NCI-H1105 treated with DMSO at 0.1 percent for 48 hours (cell line): Measurements from ENCODE around the gene TIE1.

Source experiments
- DNase-seq: peaks from one replicate; lab custom pipeline; 2025; lab: John Stamatoyannopoulos, UW

Gene TIE1

DNA sequence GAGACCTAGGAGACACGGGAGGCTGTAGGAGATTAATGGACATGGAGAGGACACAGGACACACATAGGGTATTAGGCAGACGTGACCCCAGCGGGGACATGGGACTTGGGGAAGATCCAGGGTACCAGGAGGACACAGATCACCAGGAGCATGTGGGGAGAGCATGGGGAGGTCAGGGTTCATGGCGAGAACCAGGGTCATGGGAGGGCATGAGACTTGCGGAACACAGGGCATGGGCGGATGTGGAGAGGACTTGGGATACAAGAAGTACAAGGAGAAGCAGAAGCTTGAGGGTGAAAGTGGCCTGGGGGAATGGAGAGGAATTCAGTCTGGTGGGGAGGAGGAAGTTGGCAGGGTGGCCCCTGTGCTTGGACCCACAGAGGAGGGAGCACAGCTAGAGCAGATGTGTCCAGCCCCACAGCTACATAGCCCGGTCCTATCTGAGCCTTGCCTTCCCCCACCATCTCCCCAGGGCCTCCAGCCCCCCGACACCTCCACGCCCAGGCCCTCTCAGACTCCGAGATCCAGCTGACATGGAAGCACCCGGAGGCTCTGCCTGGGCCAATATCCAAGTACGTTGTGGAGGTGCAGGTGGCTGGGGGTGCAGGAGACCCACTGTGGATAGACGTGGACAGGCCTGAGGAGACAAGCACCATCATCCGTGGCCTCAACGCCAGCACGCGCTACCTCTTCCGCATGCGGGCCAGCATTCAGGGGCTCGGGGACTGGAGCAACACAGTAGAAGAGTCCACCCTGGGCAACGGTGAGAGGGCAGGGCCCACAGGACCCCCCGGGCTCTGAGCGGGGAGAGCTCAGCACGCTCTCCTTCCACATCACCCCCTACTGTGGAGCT is 12.1 kb downstream of the TIE1 start:
- DNase-seq = no peak

DNA sequence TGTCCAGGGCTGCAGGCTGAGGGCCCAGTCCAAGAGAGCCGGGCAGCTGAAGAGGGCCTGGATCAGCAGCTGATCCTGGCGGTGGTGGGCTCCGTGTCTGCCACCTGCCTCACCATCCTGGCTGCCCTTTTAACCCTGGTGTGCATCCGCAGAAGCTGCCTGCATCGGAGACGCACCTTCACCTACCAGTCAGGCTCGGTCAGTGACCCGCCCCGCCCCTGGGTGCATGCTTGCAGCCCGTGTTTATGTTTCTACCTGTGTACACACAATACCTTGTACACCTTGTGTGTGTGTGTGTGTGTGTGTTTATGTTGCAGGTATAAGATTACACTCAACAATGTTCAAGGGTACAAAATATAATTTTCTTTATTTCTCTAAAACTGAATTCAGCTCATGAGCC is 13.0 kb downstream of the TIE1 start:
- no peak for DNase-seq

DNA sequence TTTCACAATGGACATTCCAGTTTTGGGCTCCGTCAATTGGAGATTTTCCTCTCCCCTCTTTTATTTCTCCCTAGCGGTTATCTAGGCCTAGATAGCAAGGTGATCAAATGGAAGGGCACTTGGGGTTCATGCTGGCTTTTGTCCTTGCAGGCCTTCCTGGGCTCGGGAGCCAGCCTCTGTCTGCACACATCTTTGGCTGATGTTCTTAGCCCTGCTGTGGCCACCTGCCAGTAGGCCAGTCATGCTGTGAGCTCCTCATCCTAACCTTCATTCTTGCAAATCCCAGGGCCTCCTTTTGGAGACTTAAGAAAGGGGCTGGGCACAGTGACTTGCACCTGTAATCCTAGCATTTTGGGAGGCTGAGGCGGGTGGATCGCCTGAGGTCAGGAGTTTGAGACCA is 13.5 kb downstream of the TIE1 start:
- no peak for DNase-seq

DNA sequence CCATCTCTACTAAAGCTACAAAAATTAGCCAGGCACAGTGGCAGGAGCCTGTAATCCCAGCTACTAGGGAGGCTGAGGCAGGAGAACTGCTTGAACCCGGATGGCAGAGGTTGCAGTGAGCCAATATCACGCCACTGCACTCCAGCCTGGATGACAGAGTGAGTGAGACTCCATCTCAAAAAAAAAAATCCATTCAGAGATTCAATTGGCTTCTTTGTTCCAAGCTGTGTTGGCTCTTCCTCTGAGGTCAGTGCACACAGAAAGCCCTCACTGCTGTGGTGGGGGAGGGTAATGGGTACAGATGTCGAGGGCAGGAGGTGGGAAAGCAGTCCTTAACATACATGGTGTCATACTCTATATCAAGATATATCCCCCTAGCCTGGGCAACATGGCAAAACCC is 14.7 kb downstream of the TIE1 start:
- no peak for DNase-seq

DNA sequence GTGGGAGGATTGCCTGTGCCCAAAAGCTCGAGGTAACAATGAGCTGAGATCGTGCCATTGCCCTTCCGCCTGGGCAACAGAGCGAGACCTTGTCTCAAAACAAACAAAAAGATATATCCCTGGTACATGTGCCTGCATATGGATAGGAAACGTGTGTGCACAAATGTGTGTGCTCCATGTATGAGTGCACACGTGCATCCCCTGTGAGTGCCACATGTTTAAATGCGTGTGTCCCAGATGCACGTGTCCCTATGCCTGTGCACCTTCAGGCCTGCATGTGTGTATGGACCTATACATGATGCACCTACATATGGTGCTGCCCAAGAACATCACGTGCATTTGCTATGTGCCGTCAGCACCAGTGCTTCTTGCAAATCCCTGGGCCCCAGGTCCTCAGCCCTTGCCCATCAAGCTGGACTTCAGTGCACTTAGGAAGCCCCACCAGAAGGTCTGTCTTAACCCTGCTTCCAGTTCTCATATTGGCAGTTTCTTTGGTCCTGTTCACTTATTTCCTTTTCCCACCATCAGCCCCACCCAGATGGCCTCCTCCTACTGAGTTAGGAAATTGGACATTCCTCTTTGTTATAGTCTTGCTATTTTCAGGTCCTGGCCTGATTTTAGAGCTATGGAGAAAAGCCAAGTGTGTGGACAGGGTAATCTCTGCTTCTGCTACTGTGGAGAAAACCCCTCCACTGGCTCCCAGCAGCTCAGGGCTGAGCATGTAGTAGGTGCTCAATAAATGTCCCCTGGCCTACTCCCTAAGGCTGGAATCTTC is 15.4 kb downstream of the TIE1 start:
- no peak for DNase-seq

DNA sequence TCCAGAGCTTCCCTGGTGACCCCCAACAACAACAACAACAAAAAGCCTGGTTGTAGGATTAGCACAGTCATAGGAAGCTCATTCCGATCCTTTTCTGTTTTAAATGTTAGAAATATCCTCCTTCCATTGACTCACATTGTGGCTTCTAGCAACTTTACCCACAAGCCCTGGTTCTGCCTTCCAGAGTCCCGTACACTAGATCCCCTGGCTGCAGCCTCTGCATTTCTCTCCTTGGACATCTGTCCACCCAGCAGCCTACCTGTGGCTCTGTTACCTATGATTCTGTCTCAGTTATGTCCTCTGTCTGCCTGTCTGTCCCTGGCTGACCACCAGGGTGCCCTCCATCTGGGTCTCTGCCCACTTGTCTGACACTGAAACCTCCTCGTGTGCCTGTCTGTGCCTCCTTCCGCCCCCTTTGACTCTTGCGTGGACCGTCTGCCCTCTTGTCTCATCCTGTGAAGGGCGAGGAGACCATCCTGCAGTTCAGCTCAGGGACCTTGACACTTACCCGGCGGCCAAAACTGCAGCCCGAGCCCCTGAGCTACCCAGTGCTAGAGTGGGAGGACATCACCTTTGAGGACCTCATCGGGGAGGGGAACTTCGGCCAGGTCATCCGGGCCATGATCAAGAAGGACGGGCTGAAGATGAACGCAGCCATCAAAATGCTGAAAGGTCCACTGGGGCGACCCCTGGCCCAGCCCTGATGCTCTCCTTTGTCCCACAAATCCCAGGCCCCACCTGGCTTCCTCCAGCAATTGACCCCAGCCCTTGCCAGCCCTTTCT is 16.1 kb downstream of the TIE1 start:
- DNase-seq = no peak

DNA sequence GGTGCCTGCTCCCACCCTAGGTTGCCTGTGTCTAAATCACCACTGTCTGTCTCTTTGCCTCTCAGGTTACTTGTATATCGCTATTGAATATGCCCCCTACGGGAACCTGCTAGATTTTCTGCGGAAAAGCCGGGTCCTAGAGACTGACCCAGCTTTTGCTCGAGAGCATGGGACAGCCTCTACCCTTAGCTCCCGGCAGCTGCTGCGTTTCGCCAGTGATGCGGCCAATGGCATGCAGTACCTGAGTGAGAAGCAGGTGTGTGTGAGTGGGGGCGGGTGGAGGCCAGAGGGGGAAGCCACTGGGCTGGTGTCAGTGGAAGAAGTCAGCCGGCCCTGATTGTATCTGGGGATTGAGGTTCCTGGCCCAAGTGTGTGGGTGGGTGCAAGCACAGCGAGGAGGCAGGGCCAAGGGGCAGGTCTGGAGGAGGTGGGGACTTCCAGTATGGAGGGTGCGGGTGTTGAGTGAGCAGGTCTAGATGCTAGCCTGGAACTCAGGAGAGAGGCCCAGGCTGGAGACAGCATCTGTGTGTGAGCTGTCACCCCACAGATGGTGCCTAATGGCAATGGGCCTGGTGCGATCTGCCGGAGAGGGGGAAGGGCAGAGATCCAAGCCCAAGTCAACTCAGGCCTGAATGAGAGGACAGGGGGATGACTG is 17.2 kb downstream of the TIE1 start:
- DNase-seq = no peak

DNA sequence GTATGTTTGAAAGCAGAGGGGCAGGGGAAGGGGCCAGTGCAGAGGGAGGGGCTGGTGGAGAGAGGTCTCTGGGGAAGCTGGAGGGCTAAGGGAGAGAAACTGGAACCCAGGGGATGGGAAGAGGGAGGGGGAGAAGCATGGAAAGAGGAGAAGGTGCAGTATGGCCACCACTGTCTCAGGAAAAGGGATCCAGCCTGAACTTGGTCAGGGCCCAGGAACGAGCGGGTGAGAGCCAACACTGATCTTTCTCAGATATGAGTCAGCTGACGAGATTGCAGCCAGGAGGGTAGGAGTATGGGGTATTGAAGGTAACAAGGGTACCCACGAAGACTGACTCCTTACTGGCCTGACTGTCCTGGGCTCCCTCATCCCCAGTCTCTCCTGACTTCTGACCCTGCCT is 18.0 kb downstream of the TIE1 start:
- DNase-seq = no peak

DNA sequence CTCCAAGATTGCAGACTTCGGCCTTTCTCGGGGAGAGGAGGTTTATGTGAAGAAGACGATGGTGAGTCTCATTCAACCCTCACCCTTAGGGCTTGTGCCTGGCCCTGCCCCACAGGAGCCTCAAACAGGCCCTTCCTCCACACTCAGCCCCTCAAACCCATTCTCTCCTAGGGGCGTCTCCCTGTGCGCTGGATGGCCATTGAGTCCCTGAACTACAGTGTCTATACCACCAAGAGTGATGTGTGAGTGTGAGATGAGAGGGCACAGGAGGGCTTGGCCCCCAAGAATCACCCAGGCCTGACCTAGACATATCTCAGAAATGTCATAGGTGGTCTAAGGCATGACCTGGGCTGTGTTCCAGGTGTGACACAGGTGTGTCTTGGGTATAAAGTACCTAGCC is 18.5 kb downstream of the TIE1 start:
- no peak for DNase-seq

DNA sequence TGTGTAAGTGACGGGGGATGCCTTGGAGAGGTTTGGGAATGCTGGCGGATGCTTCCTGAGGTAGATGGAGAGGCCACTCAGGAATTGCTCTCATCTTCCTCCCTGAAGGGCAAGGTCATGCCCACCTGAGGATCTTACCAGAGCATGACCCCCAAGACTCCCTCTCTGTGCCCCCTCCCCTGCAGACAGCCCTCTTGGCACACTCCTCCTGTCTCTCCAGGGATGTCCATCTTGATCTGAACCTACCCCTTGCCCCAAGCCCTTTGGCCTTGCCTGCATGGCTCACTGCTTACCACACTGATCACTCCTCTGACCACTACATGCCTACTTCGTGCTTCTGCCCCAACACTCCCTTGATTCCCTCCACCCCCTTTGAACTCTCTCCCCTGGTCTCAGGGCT is 19.0 kb downstream of the TIE1 start:
- DNase-seq = no peak

DNA sequence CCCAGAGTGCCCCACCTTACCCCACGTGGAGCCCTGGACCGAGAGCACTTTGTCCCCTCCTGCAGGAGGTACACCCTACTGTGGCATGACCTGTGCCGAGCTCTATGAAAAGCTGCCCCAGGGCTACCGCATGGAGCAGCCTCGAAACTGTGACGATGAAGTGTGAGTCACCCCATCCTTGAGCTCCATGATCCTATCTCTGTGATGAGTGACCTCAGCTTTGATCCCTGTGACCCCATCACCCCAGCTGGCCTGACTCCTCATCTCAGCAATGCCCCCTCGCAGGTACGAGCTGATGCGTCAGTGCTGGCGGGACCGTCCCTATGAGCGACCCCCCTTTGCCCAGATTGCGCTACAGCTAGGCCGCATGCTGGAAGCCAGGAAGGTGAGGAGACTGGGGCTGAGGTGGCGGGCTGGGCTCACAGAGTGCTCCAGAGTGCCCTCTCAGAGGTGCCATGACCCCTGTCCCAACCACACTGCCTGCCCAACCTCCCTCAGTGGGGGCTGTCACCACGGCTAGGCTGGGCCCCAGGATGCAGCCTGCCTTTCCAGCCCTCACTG is 20.6 kb downstream of the TIE1 start:
- no peak for DNase-seq

DNA sequence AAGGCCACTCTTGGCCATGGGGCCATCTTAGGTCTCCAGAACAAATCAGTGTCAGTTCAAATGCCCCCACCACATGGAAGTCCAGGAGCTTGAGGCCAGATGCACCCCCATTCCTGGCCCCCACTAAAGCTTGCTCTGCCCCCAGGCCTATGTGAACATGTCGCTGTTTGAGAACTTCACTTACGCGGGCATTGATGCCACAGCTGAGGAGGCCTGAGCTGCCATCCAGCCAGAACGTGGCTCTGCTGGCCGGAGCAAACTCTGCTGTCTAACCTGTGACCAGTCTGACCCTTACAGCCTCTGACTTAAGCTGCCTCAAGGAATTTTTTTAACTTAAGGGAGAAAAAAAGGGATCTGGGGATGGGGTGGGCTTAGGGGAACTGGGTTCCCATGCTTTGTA is 21.7 kb downstream of the TIE1 start:
- DNase-seq = no peak

DNA sequence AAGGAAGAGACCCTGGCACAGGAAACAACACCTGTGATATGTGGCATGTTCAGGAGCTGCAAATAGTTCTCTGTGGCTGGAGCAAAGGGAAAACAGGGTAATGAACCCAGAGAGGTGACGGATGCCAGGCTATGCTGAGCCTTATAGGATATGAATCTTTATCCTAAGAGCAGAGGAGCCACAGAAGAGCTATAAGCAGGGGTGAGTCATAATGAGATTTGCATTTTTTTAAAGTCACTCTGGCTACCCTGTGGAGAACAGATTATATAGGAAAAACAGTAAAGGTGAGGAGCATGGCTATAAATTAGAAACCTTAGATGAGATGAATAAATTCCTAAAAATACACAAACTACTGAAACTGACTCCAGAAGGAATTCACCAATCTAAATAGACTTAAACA is 24.0 kb downstream of the TIE1 start:
- DNase-seq = no peak

DNA sequence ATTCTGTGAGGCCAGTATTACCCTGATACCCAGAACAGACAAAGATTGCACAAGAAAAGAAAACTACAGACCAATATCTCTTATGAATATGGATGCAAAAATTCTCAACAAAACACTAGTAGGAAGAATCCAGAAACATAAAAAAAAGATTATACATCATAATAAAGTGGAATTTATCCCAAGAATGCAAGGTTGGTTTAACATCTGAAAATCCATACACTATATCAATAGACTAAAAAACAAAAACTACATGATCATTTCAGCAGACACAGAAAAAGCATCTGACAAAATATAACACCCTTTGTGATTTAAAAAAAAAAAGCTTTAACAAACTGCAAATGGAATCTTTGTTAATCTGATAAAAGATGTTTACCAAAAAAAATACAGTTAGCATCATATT is 24.6 kb downstream of the TIE1 start:
- no peak for DNase-seq

DNA sequence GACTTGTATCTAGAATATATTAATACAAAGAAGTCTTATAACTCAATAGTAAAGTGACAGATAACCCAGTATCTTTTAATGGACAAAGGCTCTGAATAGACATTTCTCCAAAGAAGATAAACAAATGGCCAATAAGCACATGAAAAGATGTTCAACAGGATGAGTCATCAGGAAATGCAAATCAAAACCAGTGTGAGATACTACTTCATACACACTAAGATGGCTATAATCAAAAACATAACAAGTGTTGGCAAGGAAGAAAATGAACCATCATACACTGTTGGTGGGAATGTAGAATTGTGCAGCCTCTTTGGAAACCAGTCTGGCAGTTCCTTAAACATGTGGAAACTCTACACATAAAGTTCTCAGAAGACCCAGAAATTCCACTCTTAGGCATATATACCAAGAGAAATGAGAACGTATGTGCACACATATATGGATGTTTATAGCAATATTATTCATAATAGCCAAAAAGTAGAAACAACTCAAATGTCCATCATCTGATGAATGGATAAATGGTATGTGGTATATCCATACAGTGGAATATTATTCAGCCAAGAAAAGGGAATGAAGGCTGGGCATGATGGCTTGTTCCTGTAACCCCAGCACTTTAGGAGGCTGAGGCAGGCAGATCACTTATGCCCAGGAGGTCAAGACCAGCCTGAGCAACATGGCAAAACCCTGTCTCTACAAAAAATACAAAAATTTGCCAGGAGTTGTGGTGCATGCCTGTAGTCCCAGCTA is 26.9 kb downstream of the TIE1 start:
- no peak for DNase-seq

DNA sequence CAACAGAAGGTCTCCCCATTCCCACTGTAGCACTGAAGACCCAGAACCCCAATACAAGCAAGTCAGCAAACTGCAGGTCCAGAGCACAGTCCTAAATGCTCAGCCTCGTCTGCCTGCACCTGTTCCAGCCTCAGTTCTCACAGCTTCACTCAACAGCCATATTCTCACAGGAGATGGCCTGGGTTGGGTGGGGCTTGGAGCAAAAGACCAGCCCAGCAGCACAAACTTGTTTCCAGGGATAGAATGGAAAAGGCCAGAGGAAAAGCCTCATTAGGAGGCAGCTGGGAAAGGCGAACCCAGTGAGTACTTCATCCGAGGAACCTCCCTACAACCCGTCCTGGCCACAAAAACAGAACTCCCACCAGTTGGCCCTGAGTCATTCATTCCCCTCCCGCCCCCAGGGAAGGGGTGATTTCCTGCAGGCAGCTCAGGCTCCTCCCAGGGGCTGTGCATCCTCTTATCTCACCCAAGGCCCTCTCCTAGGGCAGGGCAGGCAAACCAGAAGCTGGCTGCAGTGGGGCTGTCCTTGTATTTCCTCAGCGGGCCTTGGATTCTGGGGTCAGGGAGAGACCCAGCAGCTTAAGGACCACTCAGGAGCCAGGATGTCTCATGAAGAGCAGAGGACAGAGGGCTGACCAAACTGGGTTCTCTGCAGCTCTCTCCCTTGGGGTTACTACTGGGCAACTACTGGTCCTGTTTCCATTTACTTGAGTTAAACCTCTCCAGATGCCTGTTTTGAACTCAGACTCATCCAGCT is 29.4 kb downstream of the TIE1 start:
- DNase-seq = no peak

DNA sequence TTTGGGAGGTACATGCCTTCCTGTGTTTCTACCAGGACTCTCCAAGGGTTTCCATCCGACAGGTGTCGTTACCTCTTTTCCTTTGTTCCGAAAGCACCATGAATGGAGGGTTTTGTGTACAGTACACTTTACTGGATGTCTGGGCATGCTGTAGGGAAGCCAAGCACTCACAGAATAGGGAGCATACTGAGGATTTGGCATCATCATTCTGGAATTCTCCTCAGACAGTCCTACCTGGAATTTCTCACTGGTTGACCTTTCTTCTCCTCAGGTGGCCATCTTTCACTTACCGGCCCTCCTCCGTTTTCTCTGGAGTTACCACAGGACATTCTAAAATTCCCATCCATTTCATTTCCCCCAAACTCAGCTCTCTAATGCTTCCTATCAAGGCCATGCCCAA is 30.9 kb downstream of the TIE1 start:
- no peak for DNase-seq

DNA sequence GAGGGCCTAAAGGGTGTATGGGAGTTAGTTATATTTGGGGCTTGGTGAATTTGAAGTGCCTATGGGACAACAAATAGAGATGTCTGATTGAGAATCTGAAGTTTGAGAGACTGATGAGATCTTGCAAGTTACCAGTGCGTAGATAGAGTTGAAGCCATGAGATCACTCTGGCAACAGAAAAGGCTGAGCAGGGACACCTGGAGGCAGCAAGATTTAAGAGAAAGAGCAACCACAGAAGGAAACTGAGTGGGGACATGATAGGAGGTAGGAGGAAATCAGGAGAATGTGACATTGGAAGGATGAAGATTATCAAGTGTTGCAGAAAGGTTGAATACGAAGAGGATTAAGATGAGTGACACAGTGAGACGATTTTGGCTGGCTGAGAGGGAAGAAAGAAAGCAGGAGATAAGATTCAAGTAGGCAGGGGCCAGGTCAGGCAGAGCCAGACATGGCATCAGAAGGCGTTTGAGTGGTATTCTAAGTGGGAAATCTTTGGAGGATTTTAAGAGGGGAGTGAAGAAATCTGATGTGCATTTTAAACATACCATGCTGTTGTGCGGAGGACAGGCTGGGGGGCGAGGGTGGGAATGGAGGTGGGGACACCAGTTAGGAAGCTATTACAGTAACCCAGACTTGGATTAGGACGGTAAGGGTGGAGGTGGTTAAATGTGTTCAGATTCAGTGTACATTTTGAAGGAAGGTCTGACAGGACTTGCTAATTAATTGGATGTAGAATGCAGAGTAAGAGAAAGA is 33.8 kb downstream of the TIE1 start:
- DNase-seq = no peak

DNA sequence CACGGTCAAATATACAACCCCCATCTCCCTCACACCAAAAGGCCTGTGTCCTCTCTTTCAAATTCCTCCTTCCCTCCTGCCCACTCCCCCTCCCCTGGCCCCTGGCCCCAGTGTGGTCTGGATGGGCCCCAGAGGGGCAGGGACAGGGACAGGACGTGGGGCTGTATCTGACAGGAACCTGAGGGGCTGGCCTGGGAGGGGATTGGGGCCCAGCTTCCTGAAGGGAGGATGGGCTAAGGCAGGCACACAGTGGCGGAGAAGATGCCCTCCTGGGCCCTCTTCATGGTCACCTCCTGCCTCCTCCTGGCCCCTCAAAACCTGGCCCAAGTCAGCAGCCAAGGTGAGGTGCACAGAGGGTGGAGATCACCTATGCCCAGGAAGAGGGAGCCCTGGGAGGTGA is 36.8 kb downstream of the TIE1 start, which contains the start of gene MPL:
Gene MPL, plus strand, starts transcription at position 231 of the 400 bp plus-strand sequence. Its CDS starts 31 bp downstream, at position 262.
- DNase-seq = no peak

DNA sequence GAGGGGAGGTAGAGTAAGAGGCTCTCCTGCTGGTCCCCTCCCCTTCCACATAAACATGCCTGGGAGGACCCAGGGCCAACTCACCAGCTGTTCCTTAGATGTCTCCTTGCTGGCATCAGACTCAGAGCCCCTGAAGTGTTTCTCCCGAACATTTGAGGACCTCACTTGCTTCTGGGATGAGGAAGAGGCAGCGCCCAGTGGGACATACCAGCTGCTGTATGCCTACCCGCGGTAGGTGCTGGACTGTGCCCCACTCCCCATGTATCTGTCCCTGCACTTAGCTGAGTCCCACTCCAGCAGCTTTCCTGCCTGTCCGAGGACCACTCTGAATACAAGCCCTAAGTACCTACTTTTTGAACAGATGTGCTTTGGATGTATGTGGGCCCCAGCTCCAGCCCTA is 37.2 kb downstream of the TIE1 start:
- no peak for DNase-seq
